Measurements from ENCODE around the gene DESI1. TPM values are rescaled to one million over a fixed set of nuclear protein-coding genes. Genes with fewer than 3 reads are reported as not detected.

The DESI1 gene
- total and polyA plus RNA-seq, 2 of the 13 experiments (the other 11 are each of a cell fraction or from before 2014, with no cell fraction given), result 21.6 to 29.2 TPM

- TF ChIP-seq, protein P1, sequence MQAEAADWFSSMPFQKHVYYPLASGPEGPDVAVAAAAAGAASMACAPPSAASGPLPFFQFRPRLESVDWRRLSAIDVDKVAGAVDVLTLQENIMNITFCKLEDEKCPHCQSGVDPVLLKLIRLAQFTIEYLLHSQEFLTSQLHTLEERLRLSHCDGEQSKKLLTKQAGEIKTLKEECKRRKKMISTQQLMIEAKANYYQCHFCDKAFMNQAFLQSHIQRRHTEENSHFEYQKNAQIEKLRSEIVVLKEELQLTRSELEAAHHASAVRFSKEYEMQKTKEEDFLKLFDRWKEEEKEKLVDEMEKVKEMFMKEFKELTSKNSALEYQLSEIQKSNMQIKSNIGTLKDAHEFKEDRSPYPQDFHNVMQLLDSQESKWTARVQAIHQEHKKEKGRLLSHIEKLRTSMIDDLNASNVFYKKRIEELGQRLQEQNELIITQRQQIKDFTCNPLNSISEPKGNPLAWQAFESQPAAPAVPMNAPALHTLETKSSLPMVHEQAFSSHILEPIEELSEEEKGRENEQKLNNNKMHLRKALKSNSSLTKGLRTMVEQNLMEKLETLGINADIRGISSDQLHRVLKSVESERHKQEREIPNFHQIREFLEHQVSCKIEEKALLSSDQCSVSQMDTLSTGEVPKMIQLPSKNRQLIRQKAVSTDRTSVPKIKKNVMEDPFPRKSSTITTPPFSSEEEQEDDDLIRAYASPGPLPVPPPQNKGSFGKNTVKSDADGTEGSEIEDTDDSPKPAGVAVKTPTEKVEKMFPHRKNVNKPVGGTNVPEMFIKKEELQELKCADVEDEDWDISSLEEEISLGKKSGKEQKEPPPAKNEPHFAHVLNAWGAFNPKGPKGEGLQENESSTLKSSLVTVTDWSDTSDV (CRISPR knock-in tag; IDR thresholded peaks at IDR 0.05), result no peak
- TF ChIP-seq ZNF781 (CRISPR knock-in tag; IDR thresholded peaks at IDR 0.05; ENCODE audit: borderline replicate concordance, not compliant biosample characterization), result no peak
- no peak for TF ChIP-seq ZNF430 (CRISPR knock-in tag; IDR thresholded peaks at IDR 0.05)
- TF ChIP-seq, protein P2, sequence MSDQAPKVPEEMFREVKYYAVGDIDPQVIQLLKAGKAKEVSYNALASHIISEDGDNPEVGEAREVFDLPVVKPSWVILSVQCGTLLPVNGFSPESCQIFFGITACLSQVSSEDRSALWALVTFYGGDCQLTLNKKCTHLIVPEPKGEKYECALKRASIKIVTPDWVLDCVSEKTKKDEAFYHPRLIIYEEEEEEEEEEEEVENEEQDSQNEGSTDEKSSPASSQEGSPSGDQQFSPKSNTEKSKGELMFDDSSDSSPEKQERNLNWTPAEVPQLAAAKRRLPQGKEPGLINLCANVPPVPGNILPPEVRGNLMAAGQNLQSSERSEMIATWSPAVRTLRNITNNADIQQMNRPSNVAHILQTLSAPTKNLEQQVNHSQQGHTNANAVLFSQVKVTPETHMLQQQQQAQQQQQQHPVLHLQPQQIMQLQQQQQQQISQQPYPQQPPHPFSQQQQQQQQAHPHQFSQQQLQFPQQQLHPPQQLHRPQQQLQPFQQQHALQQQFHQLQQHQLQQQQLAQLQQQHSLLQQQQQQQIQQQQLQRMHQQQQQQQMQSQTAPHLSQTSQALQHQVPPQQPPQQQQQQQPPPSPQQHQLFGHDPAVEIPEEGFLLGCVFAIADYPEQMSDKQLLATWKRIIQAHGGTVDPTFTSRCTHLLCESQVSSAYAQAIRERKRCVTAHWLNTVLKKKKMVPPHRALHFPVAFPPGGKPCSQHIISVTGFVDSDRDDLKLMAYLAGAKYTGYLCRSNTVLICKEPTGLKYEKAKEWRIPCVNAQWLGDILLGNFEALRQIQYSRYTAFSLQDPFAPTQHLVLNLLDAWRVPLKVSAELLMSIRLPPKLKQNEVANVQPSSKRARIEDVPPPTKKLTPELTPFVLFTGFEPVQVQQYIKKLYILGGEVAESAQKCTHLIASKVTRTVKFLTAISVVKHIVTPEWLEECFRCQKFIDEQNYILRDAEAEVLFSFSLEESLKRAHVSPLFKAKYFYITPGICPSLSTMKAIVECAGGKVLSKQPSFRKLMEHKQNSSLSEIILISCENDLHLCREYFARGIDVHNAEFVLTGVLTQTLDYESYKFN (CRISPR knock-in tag; conservative IDR thresholded peaks at IDR 0.05), result peak; percentile 71
- no peak for TF ChIP-seq XRCC5 (optimal IDR thresholded peaks at IDR 0.05; ENCODE audit: low read length)
- TF ChIP-seq, protein P3, sequence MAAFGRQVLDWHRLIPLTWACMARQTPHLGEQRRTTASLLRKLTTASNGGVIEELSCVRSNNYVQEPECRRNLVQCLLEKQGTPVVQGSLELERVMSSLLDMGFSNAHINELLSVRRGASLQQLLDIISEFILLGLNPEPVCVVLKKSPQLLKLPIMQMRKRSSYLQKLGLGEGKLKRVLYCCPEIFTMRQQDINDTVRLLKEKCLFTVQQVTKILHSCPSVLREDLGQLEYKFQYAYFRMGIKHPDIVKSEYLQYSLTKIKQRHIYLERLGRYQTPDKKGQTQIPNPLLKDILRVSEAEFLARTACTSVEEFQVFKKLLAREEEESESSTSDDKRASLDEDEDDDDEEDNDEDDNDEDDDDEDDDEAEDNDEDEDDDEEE (CRISPR knock-in tag; IDR thresholded peaks at IDR 0.05), result no peak
- TF ChIP-seq HNF4A (CRISPR knock-in tag; IDR thresholded peaks at IDR 0.05), result peak; percentile 72
- no peak for TF ChIP-seq SUZ12 (IDR thresholded peaks at IDR 0.05; ENCODE audit: low read depth, low read length)
- TF ChIP-seq STAT5B (CRISPR knock-in tag; IDR thresholded peaks at IDR 0.05), result no peak
- 0 out of 2 replicates have a peak, but pooled peaks have one; percentile 34 for TF ChIP-seq HDAC2 (CRISPR knock-in tag; IDR thresholded peaks at IDR 0.05)
- TF ChIP-seq MTF2 (CRISPR knock-in tag; IDR thresholded peaks at IDR 0.05; ENCODE audit: borderline replicate concordance), result no peak
- TF ChIP-seq ZFYVE20 (CRISPR knock-in tag; IDR thresholded peaks at IDR 0.05; ENCODE audit: borderline replicate concordance, low read depth), result no peak
- TF ChIP-seq, protein P4, sequence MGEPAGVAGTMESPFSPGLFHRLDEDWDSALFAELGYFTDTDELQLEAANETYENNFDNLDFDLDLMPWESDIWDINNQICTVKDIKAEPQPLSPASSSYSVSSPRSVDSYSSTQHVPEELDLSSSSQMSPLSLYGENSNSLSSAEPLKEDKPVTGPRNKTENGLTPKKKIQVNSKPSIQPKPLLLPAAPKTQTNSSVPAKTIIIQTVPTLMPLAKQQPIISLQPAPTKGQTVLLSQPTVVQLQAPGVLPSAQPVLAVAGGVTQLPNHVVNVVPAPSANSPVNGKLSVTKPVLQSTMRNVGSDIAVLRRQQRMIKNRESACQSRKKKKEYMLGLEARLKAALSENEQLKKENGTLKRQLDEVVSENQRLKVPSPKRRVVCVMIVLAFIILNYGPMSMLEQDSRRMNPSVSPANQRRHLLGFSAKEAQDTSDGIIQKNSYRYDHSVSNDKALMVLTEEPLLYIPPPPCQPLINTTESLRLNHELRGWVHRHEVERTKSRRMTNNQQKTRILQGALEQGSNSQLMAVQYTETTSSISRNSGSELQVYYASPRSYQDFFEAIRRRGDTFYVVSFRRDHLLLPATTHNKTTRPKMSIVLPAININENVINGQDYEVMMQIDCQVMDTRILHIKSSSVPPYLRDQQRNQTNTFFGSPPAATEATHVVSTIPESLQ (CRISPR knock-in tag; conservative IDR thresholded peaks at IDR 0.05), result no peak
- TF ChIP-seq GPBP1L1 (CRISPR knock-in tag; IDR thresholded peaks at IDR 0.05), result no peak
- TF ChIP-seq, protein P5, sequence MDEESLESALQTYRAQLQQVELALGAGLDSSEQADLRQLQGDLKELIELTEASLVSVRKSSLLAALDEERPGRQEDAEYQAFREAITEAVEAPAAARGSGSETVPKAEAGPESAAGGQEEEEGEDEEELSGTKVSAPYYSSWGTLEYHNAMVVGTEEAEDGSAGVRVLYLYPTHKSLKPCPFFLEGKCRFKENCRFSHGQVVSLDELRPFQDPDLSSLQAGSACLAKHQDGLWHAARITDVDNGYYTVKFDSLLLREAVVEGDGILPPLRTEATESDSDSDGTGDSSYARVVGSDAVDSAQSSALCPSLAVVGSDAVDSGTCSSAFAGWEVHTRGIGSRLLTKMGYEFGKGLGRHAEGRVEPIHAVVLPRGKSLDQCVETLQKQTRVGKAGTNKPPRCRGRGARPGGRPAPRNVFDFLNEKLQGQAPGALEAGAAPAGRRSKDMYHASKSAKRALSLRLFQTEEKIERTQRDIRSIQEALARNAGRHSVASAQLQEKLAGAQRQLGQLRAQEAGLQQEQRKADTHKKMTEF (CRISPR knock-in tag; IDR thresholded peaks at IDR 0.05), result no peak
- no peak for TF ChIP-seq ZNF605 (CRISPR knock-in tag; IDR thresholded peaks at IDR 0.05)
- no peak for TF ChIP-seq SIX1 (CRISPR knock-in tag; IDR thresholded peaks at IDR 0.05; ENCODE audit: borderline replicate concordance)
- TF ChIP-seq GLI4 (CRISPR knock-in tag; IDR thresholded peaks at IDR 0.05; ENCODE audit: borderline replicate concordance), result no peak
These were observed 33.5 kb upstream of the DESI1 start (continued) for GRCh38 chr22:41654322-41654721.

Measured in HepG2 (cell line).